Measurements from ENCODE around the gene DNAJC17. TPM values are rescaled to one million over a fixed set of nuclear protein-coding genes. Genes with fewer than 3 reads are reported as not detected.
A peak's percentile ranks its signal among the peaks of the same experiment; 100 is the strongest.

Gene DNAJC17
- total RNA-seq, 1 donor from 2014 or later, result 17.9 TPM

DNA sequence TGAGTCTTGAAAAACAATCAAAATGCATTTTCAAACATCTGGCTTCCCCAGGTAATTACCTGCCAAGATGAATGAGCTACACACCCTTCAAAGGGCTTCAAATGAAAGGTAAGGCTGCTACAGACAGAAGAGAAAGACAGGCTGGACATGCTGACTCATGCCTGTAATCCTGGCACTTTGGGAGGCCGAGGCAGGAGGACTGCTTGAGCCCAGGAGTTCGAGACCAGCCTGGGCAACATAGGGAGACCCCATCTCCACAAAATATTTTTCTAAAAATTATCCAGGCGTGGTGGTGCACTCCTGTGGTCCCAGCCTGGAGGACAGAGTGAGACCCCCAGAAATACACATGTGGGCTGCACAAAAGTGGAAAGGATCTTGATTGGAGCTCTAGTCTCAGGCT is 14.9 kb downstream of the DNAJC17 start:
- no peak for DNase-seq (ENCODE audit: low read depth)

DNA sequence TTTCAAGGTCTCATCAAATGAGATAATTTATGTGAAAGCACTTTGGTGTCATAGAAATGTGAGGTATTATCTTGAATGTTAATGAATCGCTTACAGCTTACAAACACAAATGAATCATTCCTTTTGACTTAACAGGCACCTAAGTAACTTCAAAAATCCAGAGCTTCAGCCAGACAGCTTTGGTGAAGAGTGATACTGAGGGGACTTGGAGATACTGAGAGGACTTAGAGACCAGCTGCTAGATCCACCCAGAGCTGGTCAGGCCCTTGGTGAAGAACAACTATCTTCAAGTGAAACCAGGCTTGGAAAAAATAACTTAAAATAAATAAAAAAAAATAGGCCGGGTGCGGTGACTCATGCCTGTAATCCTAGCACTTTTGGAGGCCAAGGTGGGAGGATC is 16.6 kb downstream of the DNAJC17 start:
- no peak for DNase-seq (ENCODE audit: low read depth)

- DNase-seq (ENCODE audit: low read depth), result no peak
Observed at GRCh38 chr15:40789999-40790398, 17.3 kb downstream of the DNAJC17 start.

DNA sequence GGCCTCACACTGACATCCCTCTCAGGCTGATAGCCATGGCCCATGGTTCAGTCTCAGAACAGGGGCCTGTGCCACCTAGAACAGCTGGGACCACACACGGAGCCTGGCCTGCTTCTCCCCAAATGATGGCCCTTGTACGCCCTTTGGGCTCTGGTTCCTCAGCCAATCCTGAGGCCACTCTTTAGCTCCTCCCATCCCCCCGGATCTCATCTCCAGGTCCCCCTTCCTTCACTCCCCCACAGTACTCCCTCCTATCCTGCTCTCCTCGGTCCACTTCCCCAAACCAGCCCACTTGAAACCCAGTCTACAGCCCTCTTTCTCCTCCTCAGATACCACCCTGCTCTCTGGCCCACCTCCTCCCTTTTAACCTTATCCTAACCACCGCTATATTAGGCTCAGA is 18.2 kb downstream of the DNAJC17 start:
- DNase-seq (ENCODE audit: low read depth), result no peak

DNA sequence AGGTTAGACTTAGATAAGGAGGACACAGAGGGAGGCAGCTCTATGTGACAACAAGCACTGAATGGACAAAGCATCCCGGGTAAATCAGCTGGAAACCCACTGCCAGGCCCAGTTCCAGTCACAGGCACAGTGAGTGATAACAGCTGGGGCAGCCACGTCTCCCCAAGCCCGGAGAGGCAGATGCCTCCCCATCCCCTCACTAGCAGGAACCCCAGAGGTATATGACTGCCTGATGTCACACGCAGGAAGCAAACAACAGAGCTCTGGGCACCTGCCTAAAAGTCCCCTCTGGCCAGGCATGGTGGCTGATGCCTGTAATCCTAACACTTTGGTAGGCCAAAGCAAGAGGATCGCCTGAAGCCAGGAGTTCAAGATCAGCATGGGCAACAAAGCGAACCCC is 19.3 kb downstream of the DNAJC17 start:
- no peak for DNase-seq (ENCODE audit: low read depth)

- DNase-seq (ENCODE audit: low read depth), result peak; percentile 69
Observed at GRCh38 chr15:40787344-40787841, 19.9 kb downstream of the DNAJC17 start.

- DNase-seq (ENCODE audit: low read depth), result no peak
Observed at GRCh38 chr15:40785814-40786213, 21.5 kb downstream of the DNAJC17 start.

DNA sequence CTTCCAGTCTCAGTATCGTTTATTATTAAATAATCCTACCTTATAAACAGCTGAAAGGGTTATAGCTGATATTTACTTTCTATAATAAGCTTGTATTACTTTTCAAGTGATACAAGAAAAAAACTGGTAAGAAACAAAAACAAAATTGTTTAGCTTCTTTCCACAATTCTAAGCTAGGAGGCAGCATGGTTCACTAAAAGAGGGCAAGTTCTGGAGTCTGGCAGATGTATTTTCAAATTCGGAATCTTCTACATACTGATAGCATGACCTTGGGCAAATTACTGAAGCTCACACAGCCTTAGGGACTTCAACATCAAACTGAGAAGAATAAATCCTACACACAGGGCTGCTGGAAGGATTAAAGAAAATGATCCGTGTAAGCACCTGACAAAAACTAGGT is 22.1 kb downstream of the DNAJC17 start:
- no peak for DNase-seq (ENCODE audit: low read depth)

DNA sequence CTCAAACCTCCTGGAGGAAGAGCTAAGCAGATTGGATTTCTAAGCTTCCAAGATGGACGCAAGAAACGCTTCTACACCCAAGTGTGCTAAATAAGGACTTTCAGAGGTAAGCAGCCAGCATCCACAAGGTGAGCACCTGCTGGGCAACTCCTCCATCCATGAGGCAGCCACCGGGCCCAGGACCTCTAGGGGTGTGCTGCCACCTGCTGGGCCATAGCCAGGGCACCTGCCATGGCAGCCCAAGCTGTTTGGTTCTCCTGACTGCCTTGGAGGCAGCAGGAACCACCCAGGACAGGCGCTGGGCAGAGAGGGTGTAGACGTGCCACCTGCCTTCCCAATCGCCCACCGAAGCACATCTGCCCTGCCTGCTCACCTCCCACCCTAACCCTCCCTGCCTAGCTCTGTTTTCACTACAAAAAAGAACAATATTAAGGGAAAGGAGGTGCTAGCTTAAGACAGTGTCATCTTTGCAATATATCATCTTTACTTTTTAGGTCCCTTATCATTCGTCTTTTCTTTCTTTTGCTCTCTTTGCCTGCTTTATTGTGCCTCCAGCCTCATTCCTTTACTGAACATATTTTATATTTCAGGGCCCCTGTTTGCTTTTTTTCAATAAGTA is 24.6 kb downstream of the DNAJC17 start:
- no peak for DNase-seq (ENCODE audit: low read depth)

- peak; percentile 91 for DNase-seq (ENCODE audit: low read depth)
Observed at GRCh38 chr15:40776537-40777141, 30.6 kb downstream of the DNAJC17 start.

GRCh38 chr15:40775740-40776536 is 31.3 kb downstream of the DNAJC17 start:
- DNase-seq (ENCODE audit: low read depth), result no peak

GRCh38 chr15:40775007-40775406 is 32.3 kb downstream of the DNAJC17 start:
- DNase-seq (ENCODE audit: low read depth), result no peak

DNA sequence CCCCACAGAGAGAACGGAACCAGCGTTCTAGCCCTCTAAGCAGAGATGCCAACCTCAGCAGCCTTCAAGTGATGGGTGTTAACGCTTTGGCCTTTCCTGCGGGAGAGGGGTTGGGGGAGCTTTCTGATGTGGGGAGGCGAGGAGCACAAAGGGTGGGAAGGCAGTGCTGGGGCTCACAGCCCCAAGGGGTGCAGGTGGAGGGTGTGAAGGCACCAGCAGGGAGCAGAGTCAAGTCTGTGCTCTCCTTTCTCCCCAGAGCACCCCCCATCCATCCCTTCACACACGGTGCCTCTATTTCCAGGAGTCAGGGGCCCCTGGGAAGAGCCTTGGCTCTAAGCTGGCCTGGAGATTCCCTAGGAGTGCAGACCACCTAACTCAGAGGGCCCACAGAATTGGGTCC is 33.4 kb downstream of the DNAJC17 start:
- no peak for DNase-seq (ENCODE audit: low read depth)

GRCh38 chr15:40773496-40773895 is 33.8 kb downstream of the DNAJC17 start:
- no peak for DNase-seq (ENCODE audit: low read depth)

DNA sequence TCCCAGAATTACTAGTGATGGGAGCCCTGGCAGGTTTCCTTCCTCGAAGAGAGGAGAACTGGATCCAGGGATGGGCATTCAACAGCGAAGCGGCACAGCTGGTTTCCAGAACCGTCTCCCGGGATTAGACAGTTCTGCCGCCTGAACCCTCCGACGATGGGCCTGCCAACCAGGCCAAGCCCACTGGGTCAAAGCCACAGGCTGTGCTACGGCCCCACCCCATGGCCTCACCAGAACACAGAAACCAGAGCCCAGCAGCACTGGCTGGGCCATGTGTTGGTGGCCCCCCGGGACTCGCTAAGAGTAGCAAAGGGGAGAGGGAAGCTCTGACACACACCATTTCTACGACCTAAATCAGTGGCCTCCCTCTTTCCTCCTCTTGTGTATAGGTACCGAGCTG is 35.3 kb downstream of the DNAJC17 start:
- no peak for DNase-seq (ENCODE audit: low read depth)

GRCh38 chr15:40771242-40771641 is 36.0 kb downstream of the DNAJC17 start:
- no peak for DNase-seq (ENCODE audit: low read depth)

GRCh38 chr15:40770147-40770721 is 37.0 kb downstream of the DNAJC17 start:
- DNase-seq (ENCODE audit: low read depth), result peak; percentile 89

DNA sequence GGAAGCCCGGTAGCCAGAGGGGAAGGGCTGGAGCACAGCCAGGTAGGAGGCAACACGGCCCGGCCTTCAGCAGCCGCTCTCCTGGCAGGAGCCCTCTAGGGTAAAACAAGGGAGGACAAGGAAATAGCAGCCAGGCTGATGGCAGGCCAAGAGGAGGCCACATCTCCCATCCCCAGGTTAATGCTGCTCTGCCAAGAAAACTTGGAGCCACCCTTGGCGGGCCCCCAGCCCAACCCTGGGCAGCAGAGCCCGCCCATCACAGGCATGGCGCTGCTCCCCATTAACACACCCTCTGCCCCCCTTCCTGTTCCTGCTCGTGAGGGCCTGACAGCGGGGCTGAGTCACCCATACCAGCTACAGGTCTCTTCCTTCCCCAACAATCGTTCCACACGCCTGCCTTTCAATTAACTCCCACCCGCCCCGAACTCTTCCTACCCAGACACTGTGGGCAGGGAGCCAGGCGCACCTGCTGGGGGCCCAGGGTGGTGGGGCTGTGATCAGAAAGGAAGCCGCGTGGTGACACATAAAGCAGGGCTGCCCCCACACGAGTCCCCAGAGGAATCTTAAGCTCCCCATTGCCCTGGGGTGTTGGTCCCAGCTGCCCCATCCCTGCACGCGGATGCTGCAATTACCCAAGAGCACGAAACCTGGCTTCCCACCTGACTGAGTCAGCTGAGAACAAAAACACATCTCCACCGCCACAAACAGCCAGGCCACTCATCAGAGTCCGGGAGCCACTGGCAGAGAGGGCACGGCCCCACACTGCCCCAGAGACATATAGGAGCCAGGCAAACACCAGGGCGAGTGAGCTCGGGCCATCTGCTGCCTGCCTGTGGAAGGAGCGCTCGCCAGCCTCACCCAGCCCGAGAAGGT is 37.8 kb downstream of the DNAJC17 start, which contains the start of gene C15orf62:
TSS of gene C15orf62 (plus strand) at position 707 of the 873 bp plus-strand sequence. CDS start 516 bp downstream, outside the sequence.
- DNase-seq (ENCODE audit: low read depth), result no peak

DNA sequence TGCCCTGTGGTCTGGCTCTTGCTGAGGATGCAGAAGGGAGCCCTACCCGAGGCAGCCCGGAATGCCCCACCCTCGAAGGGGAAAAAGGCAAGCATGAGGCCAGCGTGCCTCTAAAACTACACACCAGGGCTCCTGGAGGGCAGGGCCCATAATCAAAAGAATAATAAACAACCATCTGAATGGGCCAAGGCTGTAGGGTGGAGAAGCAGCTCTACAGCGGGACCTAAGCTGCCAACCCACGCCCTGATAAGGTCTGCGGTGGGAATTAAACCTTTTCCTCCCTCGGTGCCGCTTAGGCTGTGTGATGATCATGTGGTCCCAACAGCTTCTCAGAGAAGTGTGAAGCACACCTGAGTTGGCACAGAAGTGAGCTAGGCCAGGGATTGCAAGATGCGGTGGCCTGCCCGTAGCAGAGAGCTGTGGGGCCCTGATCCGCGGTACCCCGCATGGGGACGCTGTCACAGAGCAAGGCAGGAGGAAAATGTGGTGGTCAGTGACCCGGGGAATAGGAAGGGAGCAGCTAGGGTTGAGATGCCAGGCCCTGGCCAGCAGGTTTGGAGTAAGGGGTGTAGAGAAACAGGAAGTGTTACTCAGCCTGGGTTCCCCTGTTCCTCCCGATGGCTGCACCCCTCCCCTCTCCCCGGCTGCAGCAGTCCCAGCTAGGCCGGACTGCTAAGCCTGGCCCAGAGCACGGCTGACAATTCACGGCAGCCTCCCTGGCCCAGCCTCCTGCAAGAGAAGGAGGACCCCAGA is 38.6 kb downstream of the DNAJC17 start:
- DNase-seq (ENCODE audit: low read depth), result no peak
